K562 (cell line): ENCODE measurements around the gene GAL3ST3. TPM values are rescaled to one million over a fixed set of nuclear protein-coding genes. Genes with fewer than 3 reads are reported as not detected.
"Not testable (repeated sequence)": the region's sequence is repeated elsewhere in the genome, so short reads cannot be mapped to it uniquely, and the experiment has no call there.

Source experiments
- ATAC-seq: fragments of 200-7000 bp; cut with Tn5 transposase; 3 replicates; pipeline ENCODE4 v1.9.1; 2020; ENCODE audit warnings: moderate library complexity
- BruUV-seq: library from RNA; stranded (reverse); fragments of 400-500 nt; replicated peaks from 2 replicates; lab custom pipeline; 2021; lab: Mats Ljungman, UMichigan
- CTCF ChIA-PET: fragments of 300-600 bp; formaldehyde crosslinking; extraction: SDS; loops from one replicate; lab custom pipeline; 2021; ENCODE audit warnings: low intra/inter-chr PET ratio; lab: Yijun Ruan, JAX
- POLR2A ChIA-PET: fragments of 300-600, 350-650 bp; sonication (Branson Sonifier 250); formaldehyde crosslinking; extraction: SDS; loops from one replicate; lab custom pipeline; 2021; ENCODE audit warnings: antibody characterized with exemption, inconsistent platforms; lab: Yijun Ruan, JAX
- DNase-seq, 4 experiments: peaks; one replicate each; pipeline versions ENCODE4 v3.0.0 to v3.0.0-alpha.2; 2011 to 2018; ENCODE audit warnings: low spot score in 3 of 4, mixed read lengths in 3 of 4; ENCODE audit errors: extremely low read depth in 1 of 4
- FAIRE-seq: peaks from 2 replicates; lab custom pipeline; 2011; peaks lifted over from hg19 to GRCh38; lab: Jason Lieb, UNC
- H2AFZ ChIP-seq: 2 replicates; pipeline ENCODE4 v1.6.0; 2011; ENCODE audit warnings: low read depth, low read length, control low read depth, inconsistent platforms
- H3K27ac ChIP-seq: fragments of 200-600 bp; 3 replicates; pipeline ENCODE4 v1.8.0; 2011; ENCODE audit warnings: low read depth, mild to moderate bottlenecking, control low read depth, inconsistent platforms, low read length, moderate library complexity, mixed read lengths; ENCODE audit errors: extremely low read depth
- H3K27me3 ChIP-seq, 2 experiments: fragments of 300-600 bp in 1 of 2; 2 replicates in 1 of 2; 3 replicates in 1 of 2; pipeline versions ENCODE4 v1.6.0 to v1.8.0; 2011; ENCODE audit warnings: inconsistent platforms in 2 of 2, low read length in 2 of 2, mild to moderate bottlenecking in 1 of 2, mixed read lengths in 1 of 2, moderate library complexity in 1 of 2; ENCODE audit not compliant: control insufficient read depth in 2 of 2, insufficient read depth in 2 of 2
- H3K36me3 ChIP-seq: fragments of 300-600 bp; 3 replicates; pipeline ENCODE4 v1.8.0; 2011; ENCODE audit warnings: mild to moderate bottlenecking, low read length, inconsistent platforms; ENCODE audit not compliant: control insufficient read depth, insufficient read depth
- H3K4me1 ChIP-seq, 2 experiments: fragments of 200-600 bp in 1 of 2; replicated peaks in 1 of 2; 2 replicates in 1 of 2; 3 replicates in 1 of 2; pipeline versions ENCODE4 v1.5.1 to v1.8.0; 2011; ENCODE audit warnings: inconsistent platforms in 2 of 2, low read length in 2 of 2, mild to moderate bottlenecking in 1 of 2, mixed read lengths in 1 of 2, moderate library complexity in 1 of 2; ENCODE audit not compliant: control insufficient read depth in 2 of 2, insufficient read depth in 2 of 2
- H3K4me2 ChIP-seq: 2 replicates; pipeline ENCODE4 v1.6.1; 2011; ENCODE audit warnings: low read length, control low read depth, inconsistent platforms, mixed read lengths; ENCODE audit not compliant: insufficient read depth
- H3K4me3 ChIP-seq: fragments of 200-600 bp; sonication (generic), shearing (Covaris generic); 2 replicates; pipeline ENCODE4 v1.5.1; 2016; ENCODE audit warnings: control low read depth, inconsistent platforms
- H3K79me2 ChIP-seq: fragments of 200-600 bp; 3 replicates; pipeline ENCODE4 v1.8.0; 2011; ENCODE audit warnings: low read length, inconsistent platforms; ENCODE audit not compliant: control insufficient read depth, insufficient read depth
- H3K9ac ChIP-seq, 2 experiments: 2 replicates each; pipeline versions ENCODE4 v1.6.0 to v1.6.1; 2011; ENCODE audit warnings: low read depth in 2 of 2, low read length in 2 of 2, control low read depth in 1 of 2, inconsistent platforms in 1 of 2, mild to moderate bottlenecking in 1 of 2, mixed read lengths in 1 of 2; ENCODE audit not compliant: insufficient read depth in 1 of 2
- H3K9me1 ChIP-seq: one replicate; pipeline ENCODE4 v1.6.0; 2011; ENCODE audit warnings: inconsistent platforms, mild to moderate bottlenecking, low read length, moderate library complexity; ENCODE audit not compliant: control insufficient read depth, insufficient read depth
- H3K9me3 ChIP-seq: replicated peaks from 2 replicates; pipeline ENCODE4 v1.5.1; 2011; ENCODE audit warnings: low read depth, low read length, inconsistent platforms; ENCODE audit not compliant: control insufficient read depth, insufficient read depth
- H4K20me1 ChIP-seq: replicated peaks from 2 replicates; pipeline ENCODE4 v1.6.1; 2011; ENCODE audit warnings: low read length, inconsistent platforms, mixed read lengths; ENCODE audit not compliant: control insufficient read depth, insufficient read depth
- CREM ChIP-seq: IDR thresholded peaks from 2 replicates; pipeline ENCODE4 v1.6.1; 2014; ENCODE audit warnings: antibody characterized with exemption, low read depth
- ZNF121 ChIP-seq: sonication (generic); formaldehyde crosslinking; conservative IDR thresholded peaks from 2 replicates; pipeline ENCODE4 v1.8.0; 2022; ENCODE audit warnings: missing genetic modification reagents
- ZNF316 ChIP-seq: fragments of 450-650 bp; IDR thresholded peaks from 2 replicates; pipeline ENCODE4 v1.6.1; 2016
- WGBS: fragments of 100-300 bp; shearing (Covaris generic); methylation state at CpG from one replicate; pipeline ENCODE4 v1.1.6; 2016; ENCODE audit warnings: low coverage, mixed read lengths; ENCODE audit not compliant: insufficient coverage; ENCODE audit errors: missing lambda C conversion rate; 5-methylcytosine and 5-hydroxymethylcytosine counted together
- in situ Hi-C: fragments of 300-500 bp; cut with MboI; formaldehyde crosslinking; loops from 4 replicates; pipeline ENCODE4 v1.15.0; 2018; ENCODE audit warnings: inconsistent platforms, mixed read lengths
- intact Hi-C: fragments of 100-400 bp; cut with micrococcal nuclease; formaldehyde crosslinking; loops from 2 replicates; pipeline ENCODE4 v1.14.2; 2022
- polyA plus RNA-seq, 8 experiments: library from polyadenylated mRNA; depleted of rRNA in 4 of 8; stranded (reverse) in 5 of 8; unstranded in 3 of 8; fragments of >200 nt; fragmentation: Nextera tagmentation in 2 of 8; fragmentation: Illumina TruSeq in 1 of 8; extraction: Ambion mirVana in 2 of 8; extraction: Trizol in 1 of 8; gene quantifications; 2 replicates each; pipeline versions ENCODE4 v1.2.1 to v1.2.3, GENCODE V29; 2011 to 2014; ENCODE audit warnings: inconsistent platforms in 1 of 8, missing spikeins in 1 of 8
- total RNA-seq, 7 experiments: library from RNA; depleted of rRNA in 6 of 7; stranded (reverse); fragments of >200 nt in 6 of 7; fragmentation: Illumina TruSeq in 2 of 7; extraction: Trizol in 2 of 7; gene quantifications; 2 replicates each; pipeline versions ENCODE4 v1.2.1 to v1.2.3, GENCODE V29; 2011 to 2021; ENCODE audit warnings: low replicate concordance in 1 of 7
- TF ChIP-seq, protein P1 (sequence below): sonication (generic); formaldehyde crosslinking; IDR thresholded peaks from 2 replicates; pipeline ENCODE4 v1.8.1; 2023; ENCODE audit warnings: mild to moderate bottlenecking, missing genetic modification reagents

GAL3ST3 gene
- total and polyA plus RNA-seq, 9 of the 15 experiments (the other 6 are each of a cell fraction or from before 2014, with no cell fraction given), result not detected

DNA sequence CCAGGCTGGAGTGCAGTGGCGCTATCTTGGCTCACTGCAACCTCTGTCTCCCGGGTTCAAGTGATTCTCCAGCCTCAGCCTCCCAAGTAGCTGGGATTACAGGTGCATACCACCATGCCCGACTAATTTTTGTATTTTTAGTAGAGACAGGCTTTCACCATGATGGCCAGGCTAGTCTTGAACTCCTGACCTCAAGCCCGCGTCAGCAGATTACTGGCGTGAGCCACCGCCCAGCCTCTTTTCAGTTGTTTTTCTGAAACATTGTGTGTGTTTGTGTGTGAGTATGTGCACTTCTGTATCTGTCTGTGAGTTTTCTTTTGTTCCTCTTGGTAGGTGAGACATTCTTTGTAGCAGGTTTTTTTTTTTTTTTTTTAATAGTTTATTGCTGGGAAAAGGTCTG, 30.0 kb upstream of the GAL3ST3 start:
- BruUV-seq, in situ Hi-C loops, H3K4me3 ChIP-seq, H3K27me3 ChIP-seq, FAIRE-seq, H3K27ac ChIP-seq, H3K4me2 ChIP-seq, H2AFZ ChIP-seq, CTCF ChIA-PET, H3K9ac ChIP-seq, H4K20me1 ChIP-seq, intact Hi-C loops: not testable (repeated sequence)
- peaks cover 12 to 40% of the 10 kb centered on the region in 2 experiments for H3K4me1 ChIP-seq
- H3K79me2 ChIP-seq, result peaks cover 48% of the 10 kb centered on the region
- peaks cover 10% of the 10 kb centered on the region; the same call in 1 of the 3 replicates for H3K36me3 ChIP-seq
- peak in 1 of 4 experiments; percentile 36 for DNase-seq
- POLR2A ChIA-PET, result interaction anchor here (0.9 to 4.8 kb wide), 3 partner anchors 8 to 37 kb away, joined by 4 to 44 read pairs (median 5); partner anchors contain the start of gene PACS1
- TF ChIP-seq CREM (0 out of 2 replicates have a peak, but pooled peaks have one; percentile 12), ZNF121 (CRISPR knock-in tag) (peak; percentile 47), ZNF316 (peak; percentile 56)
- TF ChIP-seq, protein P1, sequence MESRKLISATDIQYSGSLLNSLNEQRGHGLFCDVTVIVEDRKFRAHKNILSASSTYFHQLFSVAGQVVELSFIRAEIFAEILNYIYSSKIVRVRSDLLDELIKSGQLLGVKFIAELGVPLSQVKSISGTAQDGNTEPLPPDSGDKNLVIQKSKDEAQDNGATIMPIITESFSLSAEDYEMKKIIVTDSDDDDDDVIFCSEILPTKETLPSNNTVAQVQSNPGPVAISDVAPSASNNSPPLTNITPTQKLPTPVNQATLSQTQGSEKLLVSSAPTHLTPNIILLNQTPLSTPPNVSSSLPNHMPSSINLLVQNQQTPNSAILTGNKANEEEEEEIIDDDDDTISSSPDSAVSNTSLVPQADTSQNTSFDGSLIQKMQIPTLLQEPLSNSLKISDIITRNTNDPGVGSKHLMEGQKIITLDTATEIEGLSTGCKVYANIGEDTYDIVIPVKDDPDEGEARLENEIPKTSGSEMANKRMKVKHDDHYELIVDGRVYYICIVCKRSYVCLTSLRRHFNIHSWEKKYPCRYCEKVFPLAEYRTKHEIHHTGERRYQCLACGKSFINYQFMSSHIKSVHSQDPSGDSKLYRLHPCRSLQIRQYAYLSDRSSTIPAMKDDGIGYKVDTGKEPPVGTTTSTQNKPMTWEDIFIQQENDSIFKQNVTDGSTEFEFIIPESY, result peak; percentile 59; the same call in 1 of the 2 replicates
- TF ChIP-seq, all 486 proteins: peak for 4; not testable (repeated sequence) for 482
- WGBS, result 37% methylated on average over 7 of the region's 7 CpGs
- not testable (repeated sequence) for H3K9me1 ChIP-seq, H3K9me3 ChIP-seq
- ATAC-seq, result 0 out of 3 replicates have a peak, but pooled peaks have one; percentile 26
